NCI-H526 (cell line): ENCODE data around the gene MYEOV.

Experiments
- DNase-seq, 2 experiments: peaks; one replicate each; lab custom pipeline; 2025; lab: John Stamatoyannopoulos, UW

Gene MYEOV

DNA sequence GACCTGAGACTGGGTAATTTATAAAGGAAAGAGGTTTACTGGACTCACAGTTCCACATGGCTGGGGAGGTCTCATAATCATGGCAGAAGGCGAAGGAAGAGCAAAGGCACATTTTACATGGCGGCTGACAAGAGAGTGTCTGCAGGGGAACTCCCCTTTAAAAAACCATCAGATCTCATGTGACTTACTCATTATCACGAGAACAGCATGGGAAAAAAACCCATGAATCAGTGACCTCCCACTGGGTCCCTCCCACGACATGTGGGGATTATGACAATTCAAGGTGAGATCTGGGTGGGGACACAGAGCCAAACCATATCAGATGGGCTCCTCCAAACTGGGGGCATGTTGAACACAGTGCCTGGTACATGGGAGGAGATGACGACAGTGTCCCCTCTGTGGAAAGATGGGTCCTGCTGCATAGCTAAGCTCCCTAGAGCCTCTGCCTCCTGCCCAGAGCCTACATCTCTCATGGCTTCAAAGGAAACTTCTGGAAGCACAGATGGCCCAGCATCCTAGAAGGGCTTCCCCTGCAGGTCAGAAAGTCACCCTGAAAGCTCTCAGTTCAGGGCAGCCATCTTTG, 46.1 kb downstream of the MYEOV start:
- DNase-seq = no peak

DNA sequence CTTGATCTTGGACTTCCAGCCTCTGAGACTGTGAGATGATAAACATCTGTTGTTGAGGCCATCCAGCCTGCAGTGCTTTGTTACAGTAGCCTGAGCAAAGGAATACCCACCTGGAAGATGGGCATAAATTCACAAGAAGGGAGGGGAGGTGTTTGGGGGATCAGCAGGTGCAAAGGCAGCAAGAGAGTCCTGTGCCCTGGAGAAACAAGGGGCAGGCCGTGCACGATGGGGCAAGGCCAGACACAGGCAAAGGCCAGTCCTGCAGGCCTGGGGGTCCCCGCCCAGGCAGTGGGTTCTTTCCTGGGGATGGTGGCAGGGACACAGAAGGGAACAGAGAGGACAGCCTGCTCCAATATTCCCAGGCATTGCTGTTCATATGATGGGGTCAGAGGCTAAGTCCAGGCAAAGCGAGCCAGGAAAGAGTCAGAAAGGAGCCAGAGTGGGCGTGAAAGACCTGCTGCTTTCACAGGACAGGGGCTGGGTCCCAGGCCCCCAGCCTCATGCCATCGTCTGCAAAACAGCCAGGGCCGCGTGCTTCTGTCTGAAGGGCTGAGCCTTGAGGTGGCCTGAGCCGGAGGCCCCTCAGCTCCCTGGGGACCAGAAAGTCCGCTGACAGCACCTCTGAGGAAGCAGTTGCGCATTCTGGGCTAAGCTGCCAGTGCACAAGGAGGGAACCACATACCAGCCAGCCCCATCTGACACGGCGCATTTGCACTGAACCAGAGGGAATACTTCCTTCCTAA, 48.8 kb downstream of the MYEOV start:
- no peak for DNase-seq

DNA sequence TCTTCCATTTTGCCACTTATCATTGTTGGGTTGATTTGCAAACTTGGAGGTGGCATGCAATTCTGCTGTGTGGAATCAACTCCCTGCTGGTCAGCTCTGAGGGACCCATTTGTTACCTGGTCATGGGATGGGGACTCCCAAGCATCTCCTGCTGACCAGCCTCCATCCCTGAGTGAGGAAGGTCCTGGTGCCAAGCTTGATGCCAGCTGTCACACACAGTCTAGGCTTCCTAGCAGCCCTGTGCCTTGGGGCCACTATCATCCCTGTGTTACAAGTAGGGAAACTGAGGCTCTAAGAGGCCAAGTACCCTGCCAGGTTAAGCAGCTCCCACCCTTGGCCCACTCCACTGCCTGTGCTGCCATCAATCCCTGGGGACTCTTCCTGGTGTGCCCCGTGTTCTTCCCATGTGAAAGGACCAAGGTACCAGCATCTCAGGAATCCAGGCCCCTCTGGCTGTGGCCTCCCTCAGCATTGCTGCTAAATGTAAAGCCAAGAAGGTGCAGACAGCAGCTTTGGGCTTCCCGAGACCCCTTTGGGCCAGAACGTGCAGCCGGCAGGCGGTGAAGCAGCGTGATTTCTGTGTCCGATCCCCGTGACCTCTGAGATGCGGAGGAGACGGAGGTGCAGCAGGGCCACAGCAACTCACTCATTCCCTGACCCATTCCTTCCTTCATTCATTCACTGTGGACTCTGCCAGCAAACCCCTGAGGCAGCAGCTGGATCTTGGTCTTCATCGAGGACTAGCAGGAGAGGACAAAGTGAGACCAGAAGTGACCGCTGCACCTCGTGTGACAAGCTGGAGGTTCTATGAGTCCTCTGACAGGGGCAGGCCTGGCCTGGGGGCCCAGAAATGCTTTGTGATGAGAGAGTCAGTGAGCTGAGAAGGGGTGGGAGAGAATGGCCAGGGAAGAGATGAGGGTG, 49.7 kb downstream of the MYEOV start:
- no peak for DNase-seq

DNA sequence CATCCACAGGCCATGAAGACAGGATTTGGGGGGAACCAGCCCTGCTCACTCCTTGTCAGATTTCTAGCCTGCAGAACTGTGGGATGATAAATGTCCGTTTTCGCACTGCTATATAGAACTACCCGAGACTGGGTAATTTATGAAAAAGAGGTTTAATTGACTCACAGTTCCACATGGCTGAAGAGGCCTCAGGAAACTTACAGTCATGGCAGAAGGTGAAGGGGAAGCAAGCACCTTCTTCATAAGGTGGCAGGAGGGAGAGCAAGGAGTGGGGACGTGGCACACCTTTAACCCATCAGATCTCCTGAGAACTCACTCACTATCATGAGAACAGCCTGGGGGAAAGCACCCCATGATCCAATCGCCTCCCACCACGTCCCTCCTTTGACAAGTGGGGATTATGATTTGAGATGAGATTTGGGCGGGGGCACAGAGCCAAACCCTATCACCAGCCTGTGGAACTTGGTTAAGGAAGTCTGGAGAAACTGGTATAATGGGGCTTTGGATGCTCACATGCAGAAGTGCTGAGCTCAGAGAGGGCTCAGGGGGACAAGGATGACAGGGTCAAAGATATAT, 50.7 kb downstream of the MYEOV start:
- DNase-seq = no peak
